SHP77 (cell line): Measurements from ENCODE around the gene CMC2.

Experiments used
- DNase-seq, 2 experiments: peaks; one replicate each; lab custom pipeline; 2025; lab: John Stamatoyannopoulos, UW

The CMC2 gene

GRCh38 chr16:80973991-80974390 is 32.7 kb downstream of the CMC2 start:
- DNase-seq = no peak

GRCh38 chr16:80972611-80973010 is 34.1 kb downstream of the CMC2 start:
- no peak for DNase-seq

GRCh38 chr16:80971819-80972218 is 34.9 kb downstream of the CMC2 start:
- DNase-seq = peak; percentile 74 to 79

GRCh38 chr16:80969114-80969484 is 37.6 kb downstream of the CMC2 start:
- DNase-seq = no peak

- DNase-seq = no peak
These were observed 38.1 kb downstream of the CMC2 start for GRCh38 chr16:80968386-80969113.

- no peak for DNase-seq
These were observed 40.1 kb downstream of the CMC2 start for GRCh38 chr16:80966617-80967016.

GRCh38 chr16:80964351-80964750 is 42.3 kb downstream of the CMC2 start:
- DNase-seq = no peak

- DNase-seq = no peak
These were observed 43.8 kb downstream of the CMC2 start for GRCh38 chr16:80962879-80963278.

GRCh38 chr16:80958284-80958683 is 48.4 kb downstream of the CMC2 start:
- no peak for DNase-seq

- peak; percentile 85 to 88 for DNase-seq
These were observed 51.7 kb downstream of the CMC2 start for GRCh38 chr16:80954985-80955384.

- peak; percentile 2 to 41 for DNase-seq
These were observed 57.7 kb downstream of the CMC2 start for GRCh38 chr16:80948886-80949493.

GRCh38 chr16:80947708-80948625 is 58.7 kb downstream of the CMC2 start:
- DNase-seq = no peak

GRCh38 chr16:80947239-80947638 is 59.4 kb downstream of the CMC2 start:
- DNase-seq = no peak

GRCh38 chr16:80946481-80946880 is 60.2 kb downstream of the CMC2 start:
- no peak for DNase-seq

GRCh38 chr16:80940069-80940856 is 66.4 kb downstream of the CMC2 start:
- DNase-seq = no peak

- DNase-seq = no peak
These were observed 67.8 kb downstream of the CMC2 start for GRCh38 chr16:80938879-80939260.

- DNase-seq = no peak
These were observed 68.4 kb downstream of the CMC2 start for GRCh38 chr16:80938004-80938878.

GRCh38 chr16:80936410-80936809 is 70.3 kb downstream of the CMC2 start:
- DNase-seq = no peak

- DNase-seq = no peak
These were observed 71.0 kb downstream of the CMC2 start for GRCh38 chr16:80935691-80936090.

- no peak for DNase-seq
These were observed 74.0 kb downstream of the CMC2 start for GRCh38 chr16:80932708-80933095.
